Pancreas (tissue), 10 donors: ENCODE data around the gene DAP3. TPM values are rescaled to one million over a fixed set of nuclear protein-coding genes. Genes with fewer than 3 reads are reported as not detected.
A peak's percentile ranks its signal among the peaks of the same experiment; 100 is the strongest.
"Not testable (repeated sequence)": the region's sequence is repeated elsewhere in the genome, so short reads cannot be mapped to it uniquely, and the experiment has no call there.

Source experiments
- ATAC-seq, 4 donors: fragments of 200-7000 bp; cut with Tn5 transposase; one replicate each; pipeline versions ENCODE4 v1.8.0 to v1.9.1; 2020; ENCODE audit warnings: mild to moderate bottlenecking in 4 of 4, moderate library complexity in 4 of 4
- DNase-seq, 6 donors: peaks; one replicate each; pipeline ENCODE4 v3.0.0-alpha.2; 2020
- FAIRE-seq: peaks from 2 replicates; lab custom pipeline; 2012; peaks lifted over from hg19 to GRCh38; lab: Jason Lieb, UNC
- H3K27ac ChIP-seq, 4 donors: fragments of 200-600 bp; sonication (generic); 1 replicate in 3 of 4; 2 replicates in 1 of 4; pipeline versions ENCODE4 v1.5.0 to v1.8.0; 2020
- H3K27me3 ChIP-seq, 4 donors: fragments of 200-600 bp; one replicate each; pipeline ENCODE4 v1.8.0; 2021
- H3K36me3 ChIP-seq, 3 donors: fragments of 200-600 bp; sonication (generic) in 1 of 3; one replicate each; pipeline versions ENCODE4 v1.5.0 to v1.8.0; 2020 to 2021
- H3K4me1 ChIP-seq, 3 donors: fragments of 200-600 bp; one replicate each; pipeline ENCODE4 v1.8.0; 2021
- H3K4me3 ChIP-seq, 4 donors: fragments of 200-600 bp; sonication (generic) in 2 of 4; one replicate each; pipeline versions ENCODE4 v1.5.0 to v1.8.0; 2020 to 2021
- H3K9me3 ChIP-seq, 4 donors: fragments of 200-600 bp; one replicate each; pipeline ENCODE4 v1.8.0; 2021
- WGBS, 2 donors: extraction: QIAGEN DNeasy Blood & Tissue Kit; methylation state at CpG; one replicate each; pipeline ENCODE4 v1.1.7; 2013; 5-methylcytosine and 5-hydroxymethylcytosine counted together
- intact Hi-C, 3 donors: fragments of 100-400 bp; cut with DNase I; formaldehyde crosslinking; loops; one replicate each; pipeline versions ENCODE4 v1.11.1 to v1.14.2; 2022
- polyA plus RNA-seq, 2 donors: library from polyadenylated mRNA; stranded (reverse); fragments of 200-250 nt; gene quantifications; one replicate each; pipeline ENCODE4 v1.2.3, GENCODE V29; 2013
- total RNA-seq, 6 donors: library from RNA; stranded (reverse); fragmentation: NEBNext Ultra II Directional in 4 of 6; extraction: Animal tissue kit (Norgen Biotek cat#: 25700) in 4 of 6; gene quantifications; one replicate each; pipeline versions ENCODE4 v1.2.1 to v1.2.4, GENCODE V29; 2021 to 2023
- TF ChIP-seq, protein P1 (sequence below), 4 donors: fragments of 200-600 bp; sonication (generic) in 3 of 4; IDR thresholded peaks; one replicate each; pipeline versions ENCODE4 v1.5.0 to v1.8.0; 2021; ENCODE audit warnings: antibody characterized with exemption in 4 of 4
- donor health status: healthy with polysubstance abuse.
- donor health status: DM: no; HTN: no; CAD: no; lungs with moderate emphysema.
- donor health status: DM: no; HTN: no; CAD: no.
- donor health status: control.
- donor health status: control.
- donor health status: Bipolar disorder and iron deficiency.
- donor health status: DM: yes; HTN: yes; CAD: no.
- donor health status: DM: no; HTN: no; CAD: no.
- donor health status: DM: no; HTN: no; CAD: no.
- donor health status: DM: yes; HTN: yes; CAD: no.

Gene DAP3
- total and polyA plus RNA-seq, 8 donors, result 40.3 to 73.8 (median 51.8) TPM

DNA sequence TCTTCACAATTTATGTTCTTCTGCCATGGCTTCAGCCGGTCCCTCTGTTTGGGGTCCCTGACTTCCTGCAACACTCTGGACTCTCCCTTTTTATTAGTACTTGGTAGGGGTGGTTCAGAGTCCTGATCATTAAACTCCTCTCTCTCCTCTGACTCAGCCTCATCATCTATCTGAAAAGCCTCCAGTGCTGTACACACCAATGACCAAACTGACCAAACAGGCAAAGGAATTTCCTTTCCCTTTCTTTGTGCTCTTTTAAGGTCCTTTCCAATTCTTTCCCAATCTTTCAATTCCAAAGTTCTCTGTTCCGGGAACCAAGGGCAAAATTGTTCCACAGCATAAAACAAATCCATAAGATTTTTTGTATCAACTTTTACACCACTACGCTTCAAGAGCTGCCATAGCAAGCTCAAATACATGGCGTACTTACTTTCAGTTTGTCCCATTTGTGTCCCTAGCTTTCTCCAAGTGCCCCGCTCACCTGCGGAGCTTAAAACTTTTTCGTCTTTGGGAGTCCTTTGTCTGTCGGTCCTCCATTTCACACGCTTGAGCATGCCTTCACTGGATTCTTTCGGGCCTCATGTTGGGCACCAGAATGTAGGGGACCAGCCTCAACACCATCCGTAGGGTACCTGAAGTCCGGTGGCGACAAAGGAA is 9.6 kb downstream of the DAP3 start:
- ATAC-seq (no peak), DNase-seq (no peak), FAIRE-seq (no peak)
- Histone ChIP-seq H3K27ac (no peak overlapping the region), H3K9me3 (no peaks in the 10 kb centered on the region), H3K4me3 (no peak overlapping the region), H3K36me3 (no peaks in the 10 kb centered on the region), H3K27me3 (no peaks in the 10 kb centered on the region), H3K4me1 (peaks cover 6 to 23% (median 15%) of the 10 kb centered on the region in 3 donors)
- TF ChIP-seq, protein P1, sequence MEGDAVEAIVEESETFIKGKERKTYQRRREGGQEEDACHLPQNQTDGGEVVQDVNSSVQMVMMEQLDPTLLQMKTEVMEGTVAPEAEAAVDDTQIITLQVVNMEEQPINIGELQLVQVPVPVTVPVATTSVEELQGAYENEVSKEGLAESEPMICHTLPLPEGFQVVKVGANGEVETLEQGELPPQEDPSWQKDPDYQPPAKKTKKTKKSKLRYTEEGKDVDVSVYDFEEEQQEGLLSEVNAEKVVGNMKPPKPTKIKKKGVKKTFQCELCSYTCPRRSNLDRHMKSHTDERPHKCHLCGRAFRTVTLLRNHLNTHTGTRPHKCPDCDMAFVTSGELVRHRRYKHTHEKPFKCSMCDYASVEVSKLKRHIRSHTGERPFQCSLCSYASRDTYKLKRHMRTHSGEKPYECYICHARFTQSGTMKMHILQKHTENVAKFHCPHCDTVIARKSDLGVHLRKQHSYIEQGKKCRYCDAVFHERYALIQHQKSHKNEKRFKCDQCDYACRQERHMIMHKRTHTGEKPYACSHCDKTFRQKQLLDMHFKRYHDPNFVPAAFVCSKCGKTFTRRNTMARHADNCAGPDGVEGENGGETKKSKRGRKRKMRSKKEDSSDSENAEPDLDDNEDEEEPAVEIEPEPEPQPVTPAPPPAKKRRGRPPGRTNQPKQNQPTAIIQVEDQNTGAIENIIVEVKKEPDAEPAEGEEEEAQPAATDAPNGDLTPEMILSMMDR (IDR thresholded peaks at IDR 0.05), result no peak
- WGBS, 2 donors, result 94 to 96% methylated on average over 13 of the region's 13 CpGs
- intact Hi-C loops, result no loop called here

GRCh38 chr1:155699062-155699461 is 10.2 kb downstream of the DAP3 start:
- H3K27me3 ChIP-seq, H3K27ac ChIP-seq, ATAC-seq, H3K36me3 ChIP-seq, H3K4me3 ChIP-seq, FAIRE-seq, intact Hi-C loops, H3K9me3 ChIP-seq, DNase-seq: not testable (repeated sequence)
- H3K4me1 ChIP-seq, result peaks cover 6 to 22% (median 15%) of the 10 kb centered on the region in 3 donors
- 87% methylated on average over 4 of the region's 4 CpGs for WGBS, 2 donors

- H3K27ac ChIP-seq, DNase-seq, H3K27me3 ChIP-seq, FAIRE-seq, H3K36me3 ChIP-seq, H3K4me1 ChIP-seq, H3K4me3 ChIP-seq, intact Hi-C loops, H3K9me3 ChIP-seq: not testable (repeated sequence)
- ATAC-seq, result peak in 1 of 4 donors; percentile 14
- 74 to 77% methylated on average over 2 of the region's 2 CpGs for whole genome bisulfite sequencing, 2 donors
Observed at GRCh38 chr1:155701675-155702074, 12.8 kb downstream of the DAP3 start.

- H3K36me3 ChIP-seq, result no peaks in the 10 kb centered on the region
- H3K4me1 ChIP-seq, result no peaks in the 10 kb centered on the region
- no peak overlapping the region for H3K27ac ChIP-seq
- ATAC-seq, result no peak
- 92 to 93% methylated on average over 6 of the region's 6 CpGs for WGBS, 2 donors
- TF ChIP-seq, protein P1 (IDR thresholded peaks at IDR 0.05), result no peak
- no peak for FAIRE-seq
- intact Hi-C loops, result no loop called here
- H3K27me3 ChIP-seq, result no peaks in the 10 kb centered on the region
- no peak overlapping the region for H3K4me3 ChIP-seq
- no peaks in the 10 kb centered on the region for H3K9me3 ChIP-seq
- no peak for DNase-seq
Observed at GRCh38 chr1:155703216-155703615, 14.3 kb downstream of the DAP3 start.

DNA sequence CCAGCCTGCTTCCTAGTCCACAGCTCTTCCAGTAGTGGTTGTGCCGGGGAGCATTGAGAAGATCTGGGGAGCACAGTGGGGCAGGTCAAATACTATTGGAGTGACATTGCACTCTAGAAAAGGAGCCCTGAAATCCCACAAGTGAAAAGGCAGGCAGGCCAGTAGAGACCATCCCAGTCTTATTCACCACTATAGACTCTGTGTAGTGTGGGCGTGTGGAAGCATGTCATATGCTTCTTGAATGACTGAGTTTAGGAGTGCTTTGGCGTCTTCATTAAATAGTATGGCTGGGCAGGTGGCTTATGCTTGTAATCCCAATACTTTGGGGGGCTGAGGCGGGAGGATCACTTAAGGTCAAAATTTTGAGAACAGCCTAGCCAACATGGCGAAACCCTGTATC is 15.5 kb downstream of the DAP3 start:
- intact Hi-C loops, FAIRE-seq, H3K9me3 ChIP-seq, ATAC-seq, H3K27ac ChIP-seq, DNase-seq, H3K27me3 ChIP-seq, H3K36me3 ChIP-seq, H3K4me1 ChIP-seq, H3K4me3 ChIP-seq: not testable (repeated sequence)
- WGBS, 2 donors, result 91 to 97% methylated on average over 4 to 5 of the region's 5 CpGs

- Histone ChIP-seq H3K27me3 (no peaks in the 10 kb centered on the region), H3K4me1 (no peaks in the 10 kb centered on the region), H3K36me3 (no peaks in the 10 kb centered on the region), H3K9me3 (no peaks in the 10 kb centered on the region), H3K27ac (no peak overlapping the region), H3K4me3 (no peak overlapping the region)
- FAIRE-seq, result no peak
- ATAC-seq, result no peak
- DNase-seq, result no peak
- TF ChIP-seq, protein P1 (IDR thresholded peaks at IDR 0.05), result no peak
- WGBS, 2 donors, result 95% methylated on average over 5 of the region's 5 CpGs
- intact Hi-C loops, result no loop called here
Observed at GRCh38 chr1:155706139-155706538, 17.2 kb downstream of the DAP3 start.
